GF-D8 (cell line): ENCODE data around the gene ZIC5.

ENCODE experiments used
- DNase-seq: peaks from one replicate; lab custom pipeline; 2025; lab: John Stamatoyannopoulos, UW

Gene ZIC5

GRCh38 chr13:99987154-99988019 is 15.8 kb upstream of the ZIC5 start:
- DNase-seq, result no peak

- no peak for DNase-seq
Observed at GRCh38 chr13:99986741-99987140, 15.2 kb upstream of the ZIC5 start.

GRCh38 chr13:99985886-99986527 is 14.4 kb upstream of the ZIC5 start:
- no peak for DNase-seq

DNA sequence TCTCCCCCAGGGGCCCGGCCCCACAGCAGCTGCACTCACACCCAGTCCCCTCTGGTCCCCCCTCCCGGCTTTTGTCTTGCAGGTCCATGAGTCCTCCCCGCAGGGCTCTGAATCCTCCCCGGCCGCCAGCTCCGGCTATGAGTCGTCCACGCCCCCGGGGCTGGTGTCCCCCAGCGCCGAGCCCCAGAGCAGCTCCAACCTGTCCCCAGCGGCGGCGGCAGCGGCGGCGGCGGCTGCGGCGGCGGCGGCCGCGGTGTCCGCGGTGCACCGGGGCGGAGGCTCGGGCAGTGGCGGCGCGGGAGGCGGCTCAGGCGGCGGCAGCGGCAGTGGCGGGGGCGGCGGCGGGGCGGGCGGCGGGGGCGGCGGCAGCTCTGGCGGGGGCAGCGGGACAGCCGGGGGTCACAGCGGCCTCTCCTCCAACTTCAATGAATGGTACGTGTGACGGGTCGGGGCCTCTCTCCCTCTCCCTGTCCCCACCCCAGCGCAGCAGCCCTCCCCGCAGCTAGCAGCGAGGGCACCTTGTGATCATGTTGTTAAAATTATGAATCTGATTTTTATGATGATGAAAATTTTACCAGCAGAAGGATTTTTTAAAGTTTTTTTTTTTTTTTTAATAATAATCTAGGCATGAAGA is 13.8 kb upstream of the ZIC5 start:
- DNase-seq, result no peak

- DNase-seq, result no peak
Observed at GRCh38 chr13:99984461-99985240, 13.1 kb upstream of the ZIC5 start.

DNA sequence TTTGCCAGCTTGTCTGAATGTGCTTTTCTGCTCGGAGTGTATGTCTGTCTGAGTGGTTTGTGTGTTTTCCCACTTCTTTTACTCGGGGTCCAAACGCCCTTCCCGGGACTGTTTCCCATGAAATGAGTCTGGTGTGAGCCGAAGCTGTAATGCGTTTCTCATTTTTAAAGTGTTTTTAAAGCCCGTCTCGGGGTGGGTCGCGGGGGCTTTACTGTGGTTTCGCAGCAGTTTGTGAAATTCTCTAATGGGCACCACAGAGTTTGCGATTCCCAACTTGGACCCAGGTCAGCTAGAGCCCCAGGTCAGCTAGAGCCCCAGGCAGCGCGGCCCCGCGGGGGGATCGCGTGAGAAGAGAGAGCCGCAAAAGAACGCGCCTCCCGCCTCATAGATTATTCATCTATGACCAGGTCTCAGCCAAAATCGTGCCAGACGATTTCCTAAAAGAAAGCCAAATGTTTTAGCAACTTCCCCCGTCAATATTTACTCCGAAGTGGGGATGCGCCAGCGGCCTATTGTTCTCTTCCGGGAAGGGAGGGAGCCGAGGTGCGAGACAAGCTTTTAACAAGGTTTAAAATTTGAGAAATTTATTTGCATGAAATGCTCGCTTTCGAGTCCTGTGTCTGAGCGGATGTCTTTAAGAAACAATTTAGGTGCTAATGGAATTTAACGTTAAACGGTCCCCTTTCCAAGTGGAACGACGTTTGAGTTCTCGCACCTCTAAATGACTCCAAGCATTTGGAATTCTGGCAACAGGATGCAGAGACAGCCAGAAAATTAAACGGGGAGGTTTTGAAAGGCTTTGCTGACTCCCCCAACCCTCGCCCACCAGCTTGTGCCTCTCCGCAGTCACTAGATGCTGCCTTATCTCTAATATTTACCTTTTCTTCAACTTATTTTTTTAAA is 12.2 kb upstream of the ZIC5 start:
- DNase-seq, result no peak

DNA sequence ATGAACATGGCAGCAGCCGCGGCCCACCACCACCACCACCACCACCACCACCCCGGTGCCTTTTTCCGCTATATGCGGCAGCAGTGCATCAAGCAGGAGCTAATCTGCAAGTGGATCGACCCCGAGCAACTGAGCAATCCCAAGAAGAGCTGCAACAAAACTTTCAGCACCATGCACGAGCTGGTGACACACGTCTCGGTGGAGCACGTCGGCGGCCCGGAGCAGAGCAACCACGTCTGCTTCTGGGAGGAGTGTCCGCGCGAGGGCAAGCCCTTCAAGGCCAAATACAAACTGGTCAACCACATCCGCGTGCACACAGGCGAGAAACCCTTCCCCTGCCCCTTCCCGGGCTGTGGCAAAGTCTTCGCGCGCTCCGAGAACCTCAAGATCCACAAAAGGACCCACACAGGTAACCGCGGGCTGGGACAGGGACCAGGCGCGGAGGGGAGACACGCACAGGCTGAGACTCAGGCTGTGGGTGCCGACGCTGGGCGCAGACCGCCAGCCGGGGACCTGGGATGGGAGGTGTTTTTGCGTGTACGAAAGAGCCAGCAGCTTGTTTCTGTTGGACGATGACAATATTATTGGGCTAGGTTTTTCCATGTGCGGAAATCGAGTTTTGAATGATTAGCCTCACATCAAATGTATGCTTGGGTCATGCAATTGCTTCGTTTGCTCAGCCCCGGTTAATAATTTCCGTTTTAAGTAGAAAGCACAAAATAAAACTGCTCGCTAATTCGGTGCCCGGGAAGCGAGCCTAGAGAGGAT is 11.3 kb upstream of the ZIC5 start:
- no peak for DNase-seq

DNA sequence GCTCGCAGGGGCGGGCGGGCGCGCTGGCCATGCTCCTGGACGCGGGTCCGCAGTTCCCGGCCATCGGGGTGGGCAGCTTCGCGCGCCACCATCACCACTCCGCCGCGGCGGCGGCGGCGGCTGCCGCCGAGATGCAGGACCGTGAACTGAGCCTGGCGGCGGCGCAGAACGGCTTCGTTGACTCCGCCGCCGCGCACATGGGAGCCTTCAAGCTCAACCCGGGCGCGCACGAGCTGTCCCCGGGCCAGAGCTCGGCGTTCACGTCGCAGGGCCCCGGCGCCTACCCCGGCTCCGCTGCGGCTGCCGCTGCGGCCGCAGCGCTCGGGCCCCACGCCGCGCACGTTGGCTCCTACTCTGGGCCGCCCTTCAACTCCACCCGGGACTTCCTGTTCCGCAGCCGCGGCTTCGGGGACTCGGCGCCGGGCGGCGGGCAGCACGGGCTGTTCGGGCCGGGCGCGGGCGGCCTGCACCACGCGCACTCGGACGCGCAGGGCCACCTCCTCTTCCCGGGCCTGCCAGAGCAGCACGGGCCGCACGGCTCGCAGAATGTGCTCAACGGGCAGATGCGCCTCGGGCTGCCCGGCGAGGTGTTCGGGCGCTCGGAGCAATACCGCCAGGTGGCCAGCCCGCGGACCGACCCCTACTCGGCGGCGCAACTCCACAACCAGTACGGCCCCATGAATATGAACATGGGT is 10.6 kb upstream of the ZIC5 start:
- DNase-seq, result no peak

DNA sequence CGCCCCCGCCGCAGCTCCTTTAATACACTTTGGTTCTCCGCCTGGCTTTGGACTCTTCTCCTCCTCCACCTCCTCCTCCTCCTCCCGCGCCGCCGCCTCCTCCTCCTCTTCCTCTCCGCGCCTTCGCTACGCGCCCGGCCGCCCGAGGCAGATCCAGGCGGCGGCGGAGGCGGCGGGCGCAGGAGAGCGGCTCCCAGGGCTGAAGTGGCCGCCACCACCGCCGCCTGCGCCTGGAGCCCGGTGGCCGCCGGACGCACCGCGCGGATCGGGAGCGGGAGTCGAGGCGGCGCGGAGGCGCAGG is 10.1 kb upstream of the ZIC5 start, which contains the start of gene ZIC2:
Gene ZIC2 (plus strand): TSS at position 50 of the 301 bp plus-strand sequence. CDS start 281 bp downstream, outside the sequence.
- DNase-seq, result no peak

DNA sequence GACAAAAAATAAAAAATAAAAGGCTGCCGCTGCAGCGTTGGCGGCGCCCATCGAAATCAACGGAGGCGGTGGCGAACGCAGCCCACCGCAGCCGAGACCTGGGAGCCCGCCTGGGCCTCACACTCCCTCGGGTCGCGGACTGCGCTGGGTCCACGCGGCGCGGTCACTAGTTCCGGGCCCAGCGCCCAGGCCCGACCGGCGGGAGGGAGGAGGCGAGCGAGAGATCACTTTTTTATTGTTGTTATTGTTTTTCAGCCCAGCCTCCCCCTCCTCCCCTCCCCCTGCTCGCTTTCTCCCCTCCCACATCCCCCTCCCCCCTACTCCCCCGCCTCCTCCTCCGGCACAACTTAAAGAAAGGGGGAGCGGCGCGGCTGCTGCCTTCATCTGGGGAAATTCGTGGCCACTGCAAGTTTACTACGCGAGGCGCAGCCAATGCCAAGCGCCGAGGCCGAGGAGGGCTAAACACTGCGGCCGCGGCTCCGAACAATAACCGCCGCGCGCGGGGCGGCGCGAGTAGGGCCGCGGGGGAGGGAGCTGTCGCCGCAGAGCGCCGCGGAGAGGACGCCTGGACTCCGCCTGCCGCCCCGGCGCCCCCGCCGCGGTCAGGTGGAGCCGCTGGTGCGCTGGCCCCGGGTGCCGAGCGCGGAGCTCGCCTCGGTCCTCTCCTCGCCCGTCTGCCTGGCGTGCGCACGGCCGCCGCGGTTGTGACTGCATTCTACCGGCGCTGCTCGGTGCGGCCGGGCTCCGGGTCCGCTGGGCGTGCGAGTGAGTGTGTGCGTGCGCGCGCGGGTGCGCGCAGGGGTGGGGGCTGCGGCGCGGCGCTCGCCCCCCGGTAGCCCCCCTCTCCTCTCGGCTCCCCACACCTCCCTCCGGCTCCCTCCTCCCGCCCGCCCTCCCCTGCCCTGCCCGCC is 9.5 kb upstream of the ZIC5 start:
- no peak for DNase-seq

DNA sequence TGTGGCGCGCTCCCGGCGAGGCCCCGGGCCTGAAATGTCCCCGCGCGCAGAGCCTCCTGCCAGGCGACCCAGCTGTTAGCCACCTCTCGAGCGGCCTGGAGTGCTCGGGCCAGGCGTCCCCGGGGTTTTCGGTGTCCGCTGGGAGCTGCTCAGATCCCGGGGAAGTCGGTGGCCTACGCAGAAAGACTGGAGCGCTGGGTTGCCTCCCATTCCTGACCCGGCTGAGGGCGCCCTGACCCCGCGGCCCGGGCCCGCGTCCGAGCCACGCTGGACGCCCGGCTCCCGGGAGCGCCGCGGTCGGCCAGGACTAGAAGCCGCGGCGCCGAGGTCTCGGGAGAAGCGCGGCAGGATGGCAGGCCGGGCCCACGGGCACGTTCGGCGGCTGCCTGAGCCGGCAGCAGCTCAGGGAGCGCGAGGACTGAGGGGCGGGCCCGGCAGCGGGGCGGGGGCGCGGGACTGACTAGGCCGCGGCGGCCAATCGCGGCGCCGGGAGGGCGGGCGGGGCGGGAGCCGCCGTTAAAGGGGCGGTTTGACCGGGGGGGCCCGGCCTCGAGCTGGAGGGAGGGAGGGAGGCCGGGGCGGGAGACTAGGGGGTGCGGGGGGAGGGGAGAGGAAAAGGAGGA is 8.7 kb upstream of the ZIC5 start:
- no peak for DNase-seq

GRCh38 chr13:99979453-99980200 is 8.1 kb upstream of the ZIC5 start:
- DNase-seq, result no peak

GRCh38 chr13:99978799-99979452 is 7.4 kb upstream of the ZIC5 start:
- no peak for DNase-seq

DNA sequence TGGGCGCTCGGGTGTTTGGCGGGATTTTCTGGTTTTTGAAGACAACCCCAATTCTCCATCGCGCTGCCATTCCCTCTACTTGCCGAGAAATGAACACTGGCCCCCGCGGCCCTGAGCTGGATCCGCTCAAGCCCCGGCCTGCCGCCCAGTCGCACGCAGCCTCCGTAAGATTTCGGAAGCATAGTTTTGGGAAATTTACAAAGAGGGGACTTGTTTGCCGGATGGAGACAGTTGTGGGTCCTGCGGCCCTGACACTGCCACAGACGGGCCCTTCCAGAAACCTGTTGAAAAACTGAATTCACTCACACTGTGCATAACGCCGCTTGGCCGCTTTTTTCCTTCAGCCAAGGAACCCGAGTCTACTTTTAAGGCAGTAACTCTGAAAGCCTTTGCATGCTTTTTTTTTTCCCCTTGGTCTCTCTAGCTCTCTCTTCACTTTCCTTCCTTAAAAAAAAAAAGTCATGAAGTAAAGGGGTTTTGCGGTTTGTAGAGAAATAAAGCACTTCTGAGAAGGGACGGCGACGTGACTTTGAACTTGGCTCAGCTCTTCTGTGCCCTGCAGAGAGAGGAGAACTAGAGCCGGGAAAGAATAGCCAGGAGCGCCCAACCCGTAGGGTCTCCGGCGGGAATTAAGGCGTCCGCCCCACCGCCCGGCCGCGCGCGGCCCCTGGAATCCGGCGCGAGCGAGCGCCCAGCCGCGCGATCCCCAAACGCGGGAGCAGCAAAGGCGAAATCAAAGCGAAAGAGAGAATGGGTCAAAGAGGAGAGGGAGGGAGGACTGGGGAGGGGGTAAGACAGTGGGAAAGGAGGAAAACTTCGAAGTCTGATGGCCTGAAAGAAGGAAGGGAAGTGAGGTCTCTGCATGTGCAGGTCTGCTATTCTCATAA is 6.6 kb upstream of the ZIC5 start:
- DNase-seq, result no peak

DNA sequence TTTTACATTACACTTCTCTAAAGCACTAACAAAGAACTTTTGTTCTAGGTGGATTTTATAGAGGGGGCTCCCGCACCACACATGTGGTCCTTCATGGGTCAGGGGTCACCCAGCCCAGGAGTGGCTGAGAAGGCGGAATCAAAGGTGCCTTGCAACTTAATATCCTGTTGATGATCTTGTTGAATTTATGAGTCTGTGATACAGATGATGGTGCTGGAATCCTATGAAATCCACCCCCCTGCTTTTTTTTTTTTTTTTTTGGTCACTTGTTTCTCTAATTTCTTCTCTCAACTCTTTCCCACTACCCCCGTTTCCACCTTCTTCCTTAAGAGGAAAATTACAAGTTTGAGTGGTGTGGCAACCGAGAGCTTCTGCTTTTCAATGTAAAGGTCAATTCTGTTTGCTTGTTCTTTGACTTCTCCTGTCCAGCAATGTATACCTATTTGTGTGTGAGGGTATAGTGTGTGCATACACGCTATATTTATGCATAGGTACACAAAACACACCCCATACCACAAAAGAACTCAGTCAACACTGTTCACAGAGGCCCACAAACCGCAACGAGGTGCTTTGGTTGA is 5.9 kb upstream of the ZIC5 start:
- no peak for DNase-seq

DNA sequence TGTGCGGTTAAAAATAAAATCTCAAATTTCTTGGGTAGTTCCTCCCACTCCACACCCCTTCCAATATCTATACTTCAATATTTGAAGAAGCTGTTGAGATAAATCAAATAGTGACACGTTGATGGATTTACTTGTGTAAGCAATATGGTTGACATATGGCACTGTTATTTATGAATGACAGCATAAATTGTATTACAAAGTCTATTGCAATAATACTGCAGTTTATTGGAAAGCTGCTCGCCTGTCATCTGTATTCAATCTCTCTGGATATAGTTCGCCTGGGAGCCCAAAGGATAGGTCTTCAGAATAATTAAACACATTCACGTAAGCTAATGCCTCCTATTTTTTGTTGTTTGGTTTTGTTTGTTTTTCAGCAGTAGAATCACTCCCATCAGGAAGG is 5.0 kb upstream of the ZIC5 start:
- no peak for DNase-seq
